Measurements from ENCODE around the gene MRAP2. TPM values are rescaled to one million over a fixed set of nuclear protein-coding genes. Genes with fewer than 3 reads are reported as not detected.

MRAP2 gene
- polyA plus RNA-seq, 1 experiment: 0.16 TPM

DNA sequence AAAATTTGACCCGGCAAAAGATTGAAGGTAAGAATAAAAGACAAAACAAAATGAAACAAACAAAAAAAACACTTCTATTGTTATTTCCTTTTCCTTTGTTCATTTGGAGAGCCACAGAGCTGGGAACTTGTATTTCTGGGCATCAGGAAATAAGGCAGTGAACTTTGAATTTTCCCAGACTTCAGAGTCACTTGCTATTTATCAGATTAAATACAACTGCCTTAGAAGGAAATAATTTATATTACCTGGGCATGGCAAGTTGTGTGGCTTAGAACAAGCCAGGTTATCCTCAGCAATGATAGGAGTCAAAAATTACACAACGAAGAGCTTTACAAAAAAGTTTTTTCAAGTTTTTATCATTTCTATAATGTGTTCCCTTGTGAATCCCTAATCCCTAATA is 20.2 kb upstream of the MRAP2 start:
- TF ChIP-seq, protein P1, sequence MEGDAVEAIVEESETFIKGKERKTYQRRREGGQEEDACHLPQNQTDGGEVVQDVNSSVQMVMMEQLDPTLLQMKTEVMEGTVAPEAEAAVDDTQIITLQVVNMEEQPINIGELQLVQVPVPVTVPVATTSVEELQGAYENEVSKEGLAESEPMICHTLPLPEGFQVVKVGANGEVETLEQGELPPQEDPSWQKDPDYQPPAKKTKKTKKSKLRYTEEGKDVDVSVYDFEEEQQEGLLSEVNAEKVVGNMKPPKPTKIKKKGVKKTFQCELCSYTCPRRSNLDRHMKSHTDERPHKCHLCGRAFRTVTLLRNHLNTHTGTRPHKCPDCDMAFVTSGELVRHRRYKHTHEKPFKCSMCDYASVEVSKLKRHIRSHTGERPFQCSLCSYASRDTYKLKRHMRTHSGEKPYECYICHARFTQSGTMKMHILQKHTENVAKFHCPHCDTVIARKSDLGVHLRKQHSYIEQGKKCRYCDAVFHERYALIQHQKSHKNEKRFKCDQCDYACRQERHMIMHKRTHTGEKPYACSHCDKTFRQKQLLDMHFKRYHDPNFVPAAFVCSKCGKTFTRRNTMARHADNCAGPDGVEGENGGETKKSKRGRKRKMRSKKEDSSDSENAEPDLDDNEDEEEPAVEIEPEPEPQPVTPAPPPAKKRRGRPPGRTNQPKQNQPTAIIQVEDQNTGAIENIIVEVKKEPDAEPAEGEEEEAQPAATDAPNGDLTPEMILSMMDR (IDR thresholded peaks at IDR 0.05; ENCODE audit: insufficient read depth, low read depth, low read length): no peak
- H3K27me3 ChIP-seq (ENCODE audit: control insufficient read depth, insufficient read depth, low read length): 0 out of 2 replicates have a peak, but pooled peaks cover 2% of the 10 kb centered on the region
- no peak for DNase-seq (ENCODE audit: low read depth)
- POLR2A ChIA-PET: no interaction called here
- H3K36me3 ChIP-seq (ENCODE audit: control insufficient read depth, insufficient read depth, low read length): no peaks in the 10 kb centered on the region
- H3K4me3 ChIP-seq (ENCODE audit: low read depth, low read length): no peak overlapping the region
- CTCF ChIA-PET: no interaction called here

DNA sequence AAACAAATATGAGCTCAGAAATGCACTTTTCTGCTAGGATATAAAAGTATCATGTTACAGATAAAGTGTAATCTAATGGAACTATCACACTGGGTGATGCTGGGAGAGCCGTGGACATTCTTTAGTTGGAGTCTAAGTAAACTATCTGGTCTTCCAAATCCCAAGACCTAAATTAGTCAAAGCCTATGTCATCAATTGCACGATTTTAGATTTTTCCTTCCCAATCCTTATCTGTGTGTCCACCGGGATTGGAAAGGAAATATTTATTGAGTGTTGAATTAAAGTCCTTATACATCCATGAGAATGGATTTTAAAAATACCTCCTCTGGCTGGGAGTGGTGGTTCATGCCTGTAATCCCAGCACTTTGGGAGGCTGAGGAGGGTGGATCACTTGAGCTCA is 19.6 kb upstream of the MRAP2 start:
- Histone ChIP-seq H3K36me3 (ENCODE audit: control insufficient read depth, insufficient read depth, low read length) (no peaks in the 10 kb centered on the region), H3K27me3 (ENCODE audit: control insufficient read depth, insufficient read depth, low read length) (0 out of 2 replicates have a peak, but pooled peaks cover 2% of the 10 kb centered on the region), H3K4me3 (ENCODE audit: low read depth, low read length) (no peak overlapping the region)
- CTCF ChIA-PET: no interaction called here
- TF ChIP-seq, protein P1 (IDR thresholded peaks at IDR 0.05; ENCODE audit: insufficient read depth, low read depth, low read length): no peak
- DNase-seq (ENCODE audit: low read depth): no peak
- POLR2A ChIA-PET: no interaction called here

DNA sequence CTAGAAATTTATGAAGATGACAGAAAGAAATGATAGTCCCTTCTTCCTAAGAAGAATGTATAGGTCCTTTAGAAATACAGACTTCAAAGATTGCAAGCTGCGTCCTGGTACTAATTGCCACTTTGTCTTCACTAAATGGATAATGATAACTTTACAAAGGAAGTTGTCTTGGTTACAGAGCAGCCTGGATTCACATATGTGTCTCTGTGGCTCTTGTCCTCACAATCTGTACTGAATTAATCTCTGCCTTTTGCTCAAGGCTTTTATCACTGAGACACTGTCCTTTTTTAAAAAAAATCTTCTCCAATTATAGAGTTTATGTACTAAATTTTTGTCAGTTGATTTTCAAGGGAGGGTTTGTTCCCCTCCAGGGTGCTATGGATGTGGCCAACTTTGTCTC is 17.5 kb upstream of the MRAP2 start:
- no peaks in the 10 kb centered on the region for H3K27me3 ChIP-seq (ENCODE audit: control insufficient read depth, insufficient read depth, low read length)
- no peak overlapping the region for H3K4me3 ChIP-seq (ENCODE audit: low read depth, low read length)
- H3K36me3 ChIP-seq (ENCODE audit: control insufficient read depth, insufficient read depth, low read length): no peaks in the 10 kb centered on the region
- DNase-seq (ENCODE audit: low read depth): no peak
- POLR2A ChIA-PET: no interaction called here
- TF ChIP-seq, protein P1 (IDR thresholded peaks at IDR 0.05; ENCODE audit: insufficient read depth, low read depth, low read length): no peak
- CTCF ChIA-PET: no interaction called here

DNA sequence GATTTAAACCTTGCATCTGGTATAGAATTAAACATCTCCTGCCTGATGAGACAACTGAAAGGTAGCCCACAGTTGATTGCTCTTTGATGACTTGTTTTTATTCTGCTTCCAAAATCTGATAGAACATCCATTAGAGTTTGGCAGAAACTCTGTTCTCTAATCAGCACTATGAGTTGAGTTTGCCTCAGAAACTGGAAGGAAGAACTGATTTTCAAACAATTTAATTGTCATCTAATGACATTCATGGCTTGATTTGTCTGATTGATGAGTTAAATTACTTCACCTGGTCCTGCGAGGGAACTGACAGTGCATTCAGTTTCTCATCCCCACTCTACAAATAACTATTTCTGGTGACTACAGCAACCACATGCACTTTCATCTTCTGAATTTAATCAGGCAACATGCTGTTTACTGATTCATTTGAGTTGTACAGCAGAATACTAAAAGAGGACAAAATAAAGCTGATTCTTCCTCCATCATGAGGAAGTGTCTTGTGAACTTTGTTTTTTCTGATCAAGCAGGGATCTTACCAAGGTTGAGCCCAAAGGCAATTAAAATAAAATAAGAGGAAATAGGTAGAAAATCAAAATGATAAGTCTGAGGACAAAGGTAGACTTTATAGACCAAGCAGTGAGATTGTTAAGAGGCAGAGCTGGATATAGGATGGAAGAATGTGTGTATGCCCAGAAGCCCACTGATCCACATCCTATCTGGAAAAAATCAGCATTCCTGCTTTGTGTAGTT is 15.7 kb upstream of the MRAP2 start:
- TF ChIP-seq, protein P1 (IDR thresholded peaks at IDR 0.05; ENCODE audit: insufficient read depth, low read depth, low read length): no peak
- no peaks in the 10 kb centered on the region; the same call in 1 of the 2 replicates for H3K27me3 ChIP-seq (ENCODE audit: control insufficient read depth, insufficient read depth, low read length)
- DNase-seq (ENCODE audit: low read depth): no peak
- CTCF ChIA-PET: interaction anchor here (1.0 kb wide), 1 partner anchor 19 kb away, joined by 4 read pairs; no protein-coding TSS in a partner anchor
- POLR2A ChIA-PET: no interaction called here
- no peak overlapping the region for H3K4me3 ChIP-seq (ENCODE audit: low read depth, low read length)
- no peaks in the 10 kb centered on the region for H3K36me3 ChIP-seq (ENCODE audit: control insufficient read depth, insufficient read depth, low read length)

DNA sequence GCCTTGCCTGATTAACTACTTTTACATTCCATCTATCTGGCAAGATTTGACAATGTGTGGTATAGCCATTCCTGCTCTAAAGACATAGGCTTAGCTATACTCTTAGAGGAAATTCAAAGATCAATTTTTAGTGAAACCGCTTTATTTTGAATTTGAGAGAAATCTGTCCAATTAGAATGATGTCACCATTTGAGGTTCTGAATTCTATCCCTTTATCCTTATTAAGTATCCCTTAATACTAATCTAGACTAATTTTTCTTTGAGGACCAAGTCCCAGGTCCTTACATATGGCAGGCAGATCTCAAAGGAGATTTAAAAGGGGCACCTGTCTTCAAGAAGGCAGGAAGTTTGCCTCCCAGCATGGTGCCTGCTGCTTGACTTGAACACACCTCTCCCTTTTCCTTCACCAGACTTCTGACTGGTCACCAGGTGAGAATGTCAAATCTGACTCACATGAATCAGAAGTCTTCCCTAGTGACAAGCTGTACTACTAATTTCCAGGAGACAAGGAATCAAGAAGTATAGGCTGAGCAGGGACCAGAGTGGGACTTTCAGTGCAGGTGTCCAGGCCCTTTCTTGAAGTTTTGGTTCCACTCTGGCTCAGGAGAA is 15.0 kb upstream of the MRAP2 start:
- ChIA-PET POLR2A (no interaction called here), CTCF (interaction anchor here (1.0 kb wide), 1 partner anchor 18 kb away, joined by 4 read pairs; no protein-coding TSS in a partner anchor)
- DNase-seq (ENCODE audit: low read depth): no peak
- TF ChIP-seq, protein P1 (IDR thresholded peaks at IDR 0.05; ENCODE audit: insufficient read depth, low read depth, low read length): no peak
- H3K27me3 ChIP-seq (ENCODE audit: control insufficient read depth, insufficient read depth, low read length): no peaks in the 10 kb centered on the region; the same call in 1 of the 2 replicates
- no peak overlapping the region for H3K4me3 ChIP-seq (ENCODE audit: low read depth, low read length)
- no peaks in the 10 kb centered on the region for H3K36me3 ChIP-seq (ENCODE audit: control insufficient read depth, insufficient read depth, low read length)
